K562 treated with DMSO at 1 percent for 4 hours (cell line): Measurements from ENCODE around the gene MREG. TPM values are rescaled to one million over a fixed set of nuclear protein-coding genes. Genes with fewer than 3 reads are reported as not detected.

ENCODE experiments used
- total RNA-seq: library from RNA; unstranded; fragments of 300-600 nt; gene quantifications from 2 replicates; pipeline ENCODE4 v1.2.3, GENCODE V29; 2022; ENCODE audit not compliant: insufficient read depth

Gene MREG
- 2.2 and 2.4 TPM in 2 replicates for total RNA-seq

DNA sequence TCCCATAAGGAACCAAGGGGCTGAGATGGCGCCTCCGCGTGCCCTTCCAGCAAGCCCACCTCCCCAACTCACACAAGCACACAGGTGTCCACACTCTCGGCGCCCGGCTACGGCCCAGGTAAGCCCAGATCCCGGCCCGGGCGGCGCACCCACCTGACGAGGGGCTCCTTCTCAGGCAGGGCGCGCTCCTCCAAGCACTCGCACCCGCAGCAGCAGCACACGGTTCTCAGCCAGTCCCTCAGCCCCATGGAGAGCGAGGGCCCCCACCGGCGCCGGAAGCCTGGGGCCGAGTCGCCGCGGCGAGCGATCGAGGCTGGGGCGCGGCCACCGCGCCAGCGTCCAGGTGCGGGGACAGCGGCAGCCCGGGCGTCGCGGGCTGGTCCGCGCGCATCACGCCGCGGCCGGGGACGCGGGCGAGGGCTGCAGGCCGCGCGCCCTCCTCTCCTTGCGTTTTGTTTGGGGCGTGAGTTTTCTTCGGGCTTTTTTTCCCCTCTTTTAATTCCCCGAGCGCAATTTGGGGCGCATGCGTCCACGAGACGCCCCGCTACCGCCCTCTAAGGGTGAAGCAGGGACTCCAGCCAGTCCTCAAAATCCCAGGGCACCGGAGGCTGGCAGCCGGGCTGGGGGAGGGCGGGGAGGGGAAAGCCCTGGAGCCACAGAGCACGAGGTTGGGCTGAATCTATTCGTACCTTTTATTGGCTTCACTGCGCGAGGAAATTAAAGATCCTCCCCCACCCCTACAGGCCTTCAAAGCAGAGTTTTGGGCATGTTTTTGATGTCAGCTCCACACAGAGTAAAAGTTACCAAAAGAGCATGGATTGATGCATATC lies at the start of gene MREG:
MREG (minus strand) TSS at position 472 of the 830 bp plus-strand sequence; CDS start at position 248, 224 bp downstream.

Other genes with a start within 250 kb of the MREG start
- gene PECR, start 68.3 kb upstream of the MREG start, total RNA-seq: 9.1 and 22.9 TPM in 2 replicates
- gene TMEM169, start 68.4 kb upstream of the MREG start, total RNA-seq: 0.75 and 2.3 TPM in 2 replicates
- gene XRCC5, start 95.8 kb upstream of the MREG start, total RNA-seq: 90.1 and 98.1 TPM in 2 replicates